OCI-LY3 (cell line): ENCODE measurements around the gene CHP1.

Source experiments
- H2AFZ ChIP-seq: fragments of 200-600, 300-600 bp; shearing (Covaris generic); 2 replicates; pipeline ENCODE4 v1.6.0; 2014; ENCODE audit warnings: antibody characterized with exemption, low read depth, low read length
- H3K27ac ChIP-seq: fragments of 200-600, 300-600 bp; sonication (generic); 2 replicates; pipeline ENCODE4 v1.5.1; 2014; ENCODE audit warnings: mild to moderate bottlenecking, low read length, moderate library complexity, mixed read lengths
- H3K27me3 ChIP-seq: fragments of 200-600, 300-600 bp; sonication (generic); 2 replicates; pipeline ENCODE4 v1.6.1; 2014; ENCODE audit warnings: low read depth, low read length, mixed read lengths
- H3K36me3 ChIP-seq: fragments of 200-600, 300-600 bp; sonication (generic); replicated peaks from 2 replicates; pipeline ENCODE3; 2014; ENCODE audit warnings: low read depth, low read length, mixed read lengths
- H3K4me1 ChIP-seq: fragments of 300-600, 200-600 bp; sonication (generic); 2 replicates; pipeline ENCODE4 v1.6.1; 2014; ENCODE audit warnings: low read length, mixed read lengths
- H3K4me2 ChIP-seq: fragments of 200-600, 300-600 bp; sonication (generic); 2 replicates; pipeline ENCODE4 v1.6.1; 2014; ENCODE audit warnings: low read length, mixed read lengths
- H3K4me3 ChIP-seq: fragments of 300-600, 200-600 bp; sonication (generic); 2 replicates; pipeline ENCODE4 v1.5.1; 2014; ENCODE audit warnings: antibody characterized with exemption, mild to moderate bottlenecking, low read length, moderate library complexity
- H3K79me2 ChIP-seq: fragments of 300-600, 200-600 bp; shearing (Covaris generic); 2 replicates; pipeline ENCODE4 v1.6.1; 2014; ENCODE audit warnings: mild to moderate bottlenecking, low read length, mixed read lengths
- H3K9ac ChIP-seq: fragments of 300-600, 200-600 bp; shearing (Covaris generic); 2 replicates; pipeline ENCODE4 v1.6.0; 2014; ENCODE audit warnings: mild to moderate bottlenecking, low read length, moderate library complexity
- H3K9me3 ChIP-seq: fragments of 200-600, 300-600 bp; shearing (Covaris generic); 2 replicates; pipeline ENCODE4 v1.6.1; 2014; ENCODE audit warnings: low read length, mixed read lengths; ENCODE audit not compliant: insufficient read depth
- H4K20me1 ChIP-seq: fragments of 200-600, 300-600 bp; sonication (generic); 2 replicates; pipeline ENCODE4 v1.6.1; 2016; ENCODE audit warnings: low read length, mixed read lengths; ENCODE audit not compliant: insufficient read depth
- CTCF ChIP-seq: fragments of 200-600, 300-600 bp; sonication (generic); IDR thresholded peaks from 2 replicates; pipeline ENCODE4 v1.5.1; 2014; ENCODE audit warnings: antibody characterized with exemption, low read length, low read depth
- EZH2phosphoT487 ChIP-seq: fragments of 200-600 bp; shearing (Covaris generic); IDR thresholded peaks from 2 replicates; pipeline ENCODE4 v1.6.1; 2018; ENCODE audit warnings: antibody characterized with exemption, mixed run types, low read depth

Gene CHP1

GRCh38 chr15:41215708-41216107, 15.4 kb upstream of the CHP1 start:
- H3K27ac ChIP-seq: no peak overlapping the region
- no peak for TF ChIP-seq EZH2phosphoT487
- no peak for TF ChIP-seq CTCF

GRCh38 chr15:41218851-41219250, 12.2 kb upstream of the CHP1 start:
- Histone ChIP-seq H3K9ac (no peak overlapping the region), H3K9me3 (no peaks in the 10 kb centered on the region), H3K4me1 (no peaks in the 10 kb centered on the region), H3K27me3 (peaks cover 16% of the 10 kb centered on the region), H3K4me2 (no peak overlapping the region), H3K36me3 (no peaks in the 10 kb centered on the region), H3K79me2 (no peaks in the 10 kb centered on the region), H3K27ac (no peak overlapping the region), H4K20me1 (no peaks in the 10 kb centered on the region), H3K4me3 (no peak overlapping the region), H2AFZ (peak overlapping the region; percentile 1; the same call in 1 of the 2 replicates)
- TF ChIP-seq EZH2phosphoT487: no peak
- TF ChIP-seq CTCF: no peak

More at GRCh38 chr15:41215708-41216107, 15.4 kb upstream of the CHP1 start:
- Histone ChIP-seq H3K4me2 (no peak overlapping the region), H3K4me3 (no peak overlapping the region), H3K79me2 (no peaks in the 10 kb centered on the region), H4K20me1 (no peaks in the 10 kb centered on the region), H3K36me3 (no peaks in the 10 kb centered on the region), H3K4me1 (no peaks in the 10 kb centered on the region), H2AFZ (no peak overlapping the region), H3K27me3 (peaks cover 19% of the 10 kb centered on the region), H3K9ac (no peak overlapping the region), H3K9me3 (no peaks in the 10 kb centered on the region)

GRCh38 chr15:41219381-41219780, 11.7 kb upstream of the CHP1 start:
- Histone ChIP-seq H3K9ac (no peak overlapping the region), H2AFZ (no peak overlapping the region), H3K36me3 (no peaks in the 10 kb centered on the region), H3K9me3 (no peaks in the 10 kb centered on the region), H3K27ac (no peak overlapping the region), H3K79me2 (no peaks in the 10 kb centered on the region), H3K4me2 (no peak overlapping the region), H3K4me3 (no peak overlapping the region), H3K4me1 (no peaks in the 10 kb centered on the region), H3K27me3 (peaks cover 16% of the 10 kb centered on the region), H4K20me1 (no peaks in the 10 kb centered on the region)
- TF ChIP-seq CTCF: no peak
- no peak for TF ChIP-seq EZH2phosphoT487

- H3K4me1 ChIP-seq: peaks cover 10% of the 10 kb centered on the region
- H3K9me3 ChIP-seq: no peaks in the 10 kb centered on the region
- H3K9ac ChIP-seq: peak overlapping the region; percentile 47; the same call in 1 of the 2 replicates
- H3K4me2 ChIP-seq: peak overlapping the region; percentile 86
- H3K4me3 ChIP-seq: peak overlapping the region; percentile 90
- no peaks in the 10 kb centered on the region for H4K20me1 ChIP-seq
- H3K27me3 ChIP-seq: no peaks in the 10 kb centered on the region
- TF ChIP-seq CTCF (no peak), EZH2phosphoT487 (no peak)
- 0 out of 2 replicates have a peak overlapping the region, but pooled peaks have one; percentile 25 for H3K27ac ChIP-seq
- peak overlapping the region; percentile 99 for H2AFZ ChIP-seq
- peaks cover 13% of the 10 kb centered on the region for H3K79me2 ChIP-seq
- H3K36me3 ChIP-seq: no peaks in the 10 kb centered on the region
These were observed 771 bp upstream of the CHP1 start for GRCh38 chr15:41230345-41230649.
